Measurements from ENCODE around the gene RTTN.
"Not testable (repeated sequence)": the region's sequence is repeated elsewhere in the genome, so short reads cannot be mapped to it uniquely, and the experiment has no call there.

RTTN gene

DNA sequence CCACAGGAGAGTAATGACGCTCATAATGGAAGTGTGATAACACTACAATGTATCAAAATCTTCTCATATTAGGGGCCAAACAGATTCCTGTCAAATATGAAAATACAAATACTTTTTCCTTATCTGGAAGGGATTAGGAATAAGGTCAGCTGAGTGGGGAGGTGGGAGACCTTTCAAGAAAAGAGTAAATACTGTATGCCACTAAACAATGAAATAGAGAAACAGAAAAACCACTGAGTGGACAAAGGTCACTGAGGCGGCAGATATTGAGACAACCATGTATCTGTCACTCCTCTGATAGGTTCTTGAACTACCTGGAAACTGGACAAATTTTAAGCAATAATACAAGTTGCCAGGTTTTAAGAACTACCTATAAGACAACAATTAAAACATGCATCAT is 59.3 kb downstream of the RTTN start:
- Mint-ChIP-seq H3K27ac (no peak overlapping the region), H3K9me3 (no peaks in the 10 kb centered on the region), H3K36me3 (peaks cover 41% of the 10 kb centered on the region), H3K4me1 (no peaks in the 10 kb centered on the region), H3K27me3 (no peaks in the 10 kb centered on the region), H3K4me3 (no peak overlapping the region)

DNA sequence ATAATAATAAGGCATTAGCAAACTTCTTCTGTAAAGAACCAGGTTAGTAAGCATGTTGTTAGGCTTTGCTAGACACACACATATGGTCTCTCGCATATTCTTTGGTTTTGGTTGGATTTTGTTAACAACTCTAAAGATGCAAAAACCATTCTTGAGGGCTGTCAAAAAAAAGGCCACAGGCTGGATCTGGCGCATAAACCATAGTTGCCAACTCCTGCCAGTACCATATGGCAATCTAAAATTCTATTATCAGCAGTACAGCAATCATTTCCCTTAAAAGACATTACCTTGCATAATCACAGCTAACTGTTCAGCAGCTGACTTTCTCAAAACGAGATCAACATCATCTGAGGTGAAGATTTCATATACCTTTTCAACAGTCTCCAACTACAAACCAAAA is 63.5 kb downstream of the RTTN start:
- Mint-ChIP-seq H3K9me3 (no peaks in the 10 kb centered on the region), H3K27me3 (no peaks in the 10 kb centered on the region), H3K27ac (no peak overlapping the region), H3K4me3 (no peak overlapping the region), H3K4me1 (no peaks in the 10 kb centered on the region), H3K36me3 (peaks cover 40% of the 10 kb centered on the region)

DNA sequence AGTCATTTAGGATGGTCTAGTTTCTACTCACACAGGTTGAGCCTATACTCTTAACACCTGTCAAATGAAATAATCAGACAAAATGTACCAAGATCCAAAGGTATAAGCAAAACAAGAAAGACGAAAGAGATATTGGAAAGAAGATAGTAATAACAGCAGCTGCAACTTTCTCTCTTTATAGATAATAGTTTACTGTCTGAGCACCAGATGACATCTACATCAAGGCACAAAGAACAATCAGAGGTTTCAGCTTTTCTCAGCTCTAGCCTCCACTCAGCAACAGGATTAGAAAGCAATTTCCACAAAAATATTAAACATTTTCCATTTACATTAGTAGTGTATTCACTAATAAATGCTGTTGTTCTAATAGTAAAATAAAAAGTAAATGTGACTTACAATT is 66.3 kb downstream of the RTTN start:
- no peaks in the 10 kb centered on the region for H3K4me1 Mint-ChIP-seq
- H3K27ac Mint-ChIP-seq, result no peak overlapping the region
- peaks cover 28% of the 10 kb centered on the region for H3K36me3 Mint-ChIP-seq
- H3K9me3 Mint-ChIP-seq, result no peaks in the 10 kb centered on the region
- H3K4me3 Mint-ChIP-seq, result no peak overlapping the region
- no peaks in the 10 kb centered on the region for H3K27me3 Mint-ChIP-seq

DNA sequence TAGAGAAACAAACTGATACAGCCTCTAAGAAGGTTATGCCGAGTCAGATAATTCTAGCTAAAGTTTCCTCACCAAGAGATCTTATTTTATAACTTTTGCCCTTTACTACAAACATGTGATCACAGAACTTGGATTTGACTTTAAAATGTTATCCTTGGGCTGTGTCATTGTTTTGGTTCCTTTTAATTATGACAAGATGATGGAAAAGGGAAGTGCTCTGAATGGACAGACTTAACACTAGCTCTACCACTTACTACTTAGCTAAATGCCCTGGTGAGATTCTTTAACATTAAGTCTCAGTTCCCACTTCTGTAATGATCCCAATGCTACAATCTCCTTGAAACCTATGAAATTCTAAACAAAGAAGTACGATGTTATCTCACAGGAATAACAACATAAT is 69.9 kb downstream of the RTTN start:
- H3K4me3 Mint-ChIP-seq, result no peak overlapping the region
- H3K27ac Mint-ChIP-seq, result no peak overlapping the region
- no peaks in the 10 kb centered on the region for H3K9me3 Mint-ChIP-seq
- H3K4me1 Mint-ChIP-seq, result no peaks in the 10 kb centered on the region
- no peaks in the 10 kb centered on the region for H3K27me3 Mint-ChIP-seq
- H3K36me3 Mint-ChIP-seq, result peaks cover 30% of the 10 kb centered on the region

DNA sequence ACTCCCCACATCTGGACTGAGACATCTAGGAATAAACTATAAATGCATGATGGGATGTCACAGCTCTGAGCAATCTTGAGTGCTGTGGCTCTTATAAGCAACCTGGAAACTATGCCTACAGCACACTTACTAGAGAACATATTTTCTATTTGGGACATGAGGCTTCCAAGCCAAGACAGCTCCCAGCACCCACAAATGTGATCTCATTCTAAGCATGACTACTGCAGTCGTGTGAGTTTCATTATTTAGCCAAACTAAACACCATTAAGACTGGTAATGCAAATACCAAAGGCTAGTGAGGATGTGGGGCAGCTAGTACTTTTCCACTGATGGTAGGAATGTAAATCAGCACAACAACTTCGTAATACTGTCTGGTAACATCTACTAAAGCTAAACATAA is 72.5 kb downstream of the RTTN start:
- no peaks in the 10 kb centered on the region for H3K4me1 Mint-ChIP-seq
- no peak overlapping the region for H3K27ac Mint-ChIP-seq
- no peak overlapping the region for H3K4me3 Mint-ChIP-seq
- H3K27me3 Mint-ChIP-seq, result no peaks in the 10 kb centered on the region
- H3K9me3 Mint-ChIP-seq, result no peaks in the 10 kb centered on the region
- H3K36me3 Mint-ChIP-seq, result peaks cover 40% of the 10 kb centered on the region

DNA sequence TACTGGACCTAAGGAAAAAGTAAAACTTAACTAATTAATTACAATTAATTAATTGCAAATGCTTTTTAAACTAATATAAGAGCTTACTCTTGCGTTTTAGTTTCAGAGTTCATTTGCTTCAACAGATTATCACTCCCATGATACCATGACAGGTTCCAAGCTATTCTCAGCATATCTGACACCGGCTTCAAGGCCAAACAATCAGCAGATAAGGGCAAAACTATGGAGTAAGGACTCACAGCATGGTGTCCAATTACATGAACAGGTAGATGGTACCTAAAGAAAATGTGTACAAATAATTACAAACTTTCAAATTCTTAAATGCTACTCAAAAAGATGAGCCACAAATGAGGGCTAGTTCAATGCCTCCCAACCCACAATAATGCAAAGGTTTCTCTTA is 77.2 kb downstream of the RTTN start:
- Mint-ChIP-seq H3K4me1 (no peaks in the 10 kb centered on the region), H3K4me3 (no peak overlapping the region), H3K36me3 (peaks cover 36% of the 10 kb centered on the region), H3K27me3 (no peaks in the 10 kb centered on the region), H3K9me3 (no peaks in the 10 kb centered on the region), H3K27ac (no peak overlapping the region)

DNA sequence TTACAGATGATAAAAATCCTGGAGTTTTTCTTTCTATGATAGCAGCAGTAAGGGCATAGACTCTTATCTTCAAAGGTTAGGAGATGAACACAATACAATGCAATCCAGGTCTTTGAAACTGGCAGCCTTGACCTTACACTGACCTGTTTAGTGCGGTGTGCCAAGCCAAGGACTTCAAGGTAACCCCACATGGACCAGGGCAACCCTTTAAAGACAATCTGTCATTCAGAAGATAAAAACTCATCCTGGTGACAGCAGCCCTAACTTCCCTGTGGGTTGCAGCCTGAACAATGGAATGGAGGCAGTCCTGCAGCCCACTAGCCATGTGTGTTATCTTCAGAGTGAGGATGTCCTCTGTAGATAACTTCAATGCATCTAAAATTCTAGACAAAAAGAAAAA is 78.1 kb downstream of the RTTN start:
- Mint-ChIP-seq H3K4me1 (no peaks in the 10 kb centered on the region), H3K36me3 (peaks cover 35% of the 10 kb centered on the region), H3K4me3 (no peak overlapping the region), H3K27ac (no peak overlapping the region), H3K9me3 (no peaks in the 10 kb centered on the region), H3K27me3 (no peaks in the 10 kb centered on the region)

DNA sequence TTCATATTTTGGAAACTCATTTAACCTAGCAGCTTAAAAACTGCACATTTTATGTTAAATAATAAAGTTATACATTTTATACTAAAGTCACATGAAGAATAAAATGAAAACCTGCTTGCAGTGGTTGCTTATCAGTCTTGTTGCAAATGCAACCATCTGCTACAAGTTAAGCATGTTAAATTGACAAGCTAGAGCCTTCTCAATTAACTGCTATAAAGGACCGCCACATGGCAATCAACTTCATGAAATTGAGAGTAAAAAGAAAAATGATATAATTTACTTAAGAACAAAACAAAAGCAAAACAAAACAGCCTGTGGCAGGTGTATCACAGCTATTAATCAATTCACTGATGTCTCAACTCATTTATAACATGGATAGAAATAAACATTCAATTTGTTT is 78.7 kb downstream of the RTTN start:
- Mint-ChIP-seq H3K27me3 (no peaks in the 10 kb centered on the region), H3K4me1 (no peaks in the 10 kb centered on the region), H3K4me3 (no peak overlapping the region), H3K36me3 (peaks cover 33% of the 10 kb centered on the region), H3K27ac (no peak overlapping the region), H3K9me3 (no peaks in the 10 kb centered on the region)

DNA sequence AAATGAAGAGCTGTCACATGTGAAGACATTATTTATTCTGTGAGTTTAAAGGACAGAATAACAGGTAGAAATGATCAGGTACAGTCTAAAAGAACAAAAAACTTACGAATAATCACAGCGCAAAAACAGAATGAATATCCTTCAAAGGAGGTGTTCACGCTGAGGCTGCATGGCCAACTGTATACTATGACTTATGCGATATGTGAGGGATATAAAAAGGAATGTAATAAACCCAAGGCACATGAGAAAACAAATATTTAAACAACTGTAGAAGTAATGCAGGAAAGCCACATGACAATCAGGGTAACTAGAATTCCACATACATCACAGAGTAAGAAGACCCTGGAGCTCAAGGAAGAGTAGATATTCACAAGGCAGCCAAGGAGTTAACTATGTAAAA is 81.3 kb downstream of the RTTN start:
- Mint-ChIP-seq H3K27me3 (no peaks in the 10 kb centered on the region), H3K4me3 (no peak overlapping the region), H3K9me3 (no peaks in the 10 kb centered on the region), H3K4me1 (no peaks in the 10 kb centered on the region), H3K36me3 (peaks cover 23% of the 10 kb centered on the region), H3K27ac (peak overlapping the region; percentile 57)

DNA sequence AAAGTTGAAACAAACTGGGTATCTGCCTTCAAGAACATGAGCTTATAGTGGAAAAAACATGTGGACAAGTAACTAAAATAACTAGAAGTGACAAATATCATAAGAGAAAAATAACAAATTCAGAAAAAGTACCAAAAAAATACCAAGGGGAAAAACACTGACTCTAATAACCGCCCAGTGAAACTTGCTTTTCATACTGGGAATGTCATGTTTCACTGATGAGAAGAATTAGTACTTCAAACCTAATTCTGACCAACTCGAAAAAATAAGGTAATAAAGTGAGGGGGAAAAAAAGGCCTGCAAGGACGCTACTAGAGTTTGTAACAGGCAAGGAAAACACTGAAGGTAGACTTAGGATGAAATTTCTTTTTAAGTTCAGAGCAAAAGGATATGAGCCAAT is 83.6 kb downstream of the RTTN start:
- Mint-ChIP-seq H3K27me3 (no peaks in the 10 kb centered on the region), H3K4me3 (no peak overlapping the region), H3K27ac (no peak overlapping the region), H3K9me3 (no peaks in the 10 kb centered on the region), H3K36me3 (peaks cover 31% of the 10 kb centered on the region), H3K4me1 (no peaks in the 10 kb centered on the region)

DNA sequence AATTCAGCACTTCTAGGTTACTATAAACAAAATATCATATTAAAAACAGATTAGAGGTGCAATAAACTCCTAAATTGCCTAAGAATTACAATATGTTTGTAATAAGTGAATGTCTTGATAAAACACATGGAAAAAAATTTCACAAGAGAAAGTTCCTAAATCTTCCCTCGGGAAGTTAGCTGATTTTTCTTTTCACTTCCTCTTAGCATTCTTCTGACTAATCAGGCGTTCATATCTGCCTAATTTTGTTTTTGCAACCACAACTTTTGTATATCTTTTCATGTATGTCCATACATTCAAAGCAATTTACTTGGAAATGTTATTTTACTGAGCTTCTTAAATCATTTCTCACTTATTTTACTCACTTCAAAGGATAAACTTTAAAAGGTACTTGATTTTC is 88.5 kb downstream of the RTTN start:
- Mint-ChIP-seq H3K36me3 (peaks cover 37% of the 10 kb centered on the region), H3K27me3 (no peaks in the 10 kb centered on the region), H3K9me3 (no peaks in the 10 kb centered on the region), H3K27ac (no peak overlapping the region), H3K4me1 (no peaks in the 10 kb centered on the region), H3K4me3 (no peak overlapping the region)

DNA sequence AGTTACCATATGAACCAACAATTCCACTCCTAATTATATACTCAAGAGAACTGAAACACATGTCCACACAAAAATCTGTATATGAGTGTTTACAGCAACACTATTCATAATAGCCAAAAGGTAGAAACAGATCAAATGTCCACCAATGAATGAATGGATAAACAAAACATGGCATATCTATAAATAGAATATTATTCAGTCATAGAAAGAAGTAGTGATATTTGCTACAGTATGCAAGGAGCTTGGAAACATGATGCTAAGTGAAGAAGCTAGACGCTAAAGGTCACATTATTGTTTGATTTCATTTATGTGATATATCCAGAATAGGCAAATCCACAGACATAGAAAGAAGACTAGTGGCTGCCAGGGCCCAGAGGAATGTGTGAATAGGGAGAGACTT is 92.0 kb downstream of the RTTN start:
- no peak overlapping the region for H3K4me3 Mint-ChIP-seq

DNA sequence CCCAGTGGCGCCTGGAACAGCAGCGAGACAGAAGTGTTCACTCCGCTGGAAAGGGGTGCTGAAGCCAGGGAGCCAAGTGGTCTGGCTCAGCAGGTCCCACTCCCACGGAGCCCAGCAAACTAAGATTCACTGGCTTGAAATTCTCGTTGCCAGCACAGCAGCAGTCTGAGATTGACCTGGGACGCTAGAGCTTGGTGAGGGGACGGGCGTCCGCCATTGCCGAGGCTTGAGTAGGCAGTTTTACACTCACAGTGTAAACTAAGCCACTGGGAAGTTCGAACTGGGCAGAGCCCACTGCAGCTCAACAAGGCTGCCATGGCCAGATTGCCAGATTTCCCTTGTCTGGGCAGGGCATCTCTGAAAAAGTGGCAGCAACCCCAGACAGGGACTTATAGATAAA is 94.8 kb downstream of the RTTN start:
- Mint-ChIP-seq H3K27me3 (no peaks in the 10 kb centered on the region), H3K4me1 (no peaks in the 10 kb centered on the region), H3K27ac (no peak overlapping the region), H3K4me3 (no peak overlapping the region), H3K36me3 (peaks cover 45% of the 10 kb centered on the region), H3K9me3 (no peaks in the 10 kb centered on the region)

More for the DNA sequence above, 92.0 kb downstream of the RTTN start:
- Mint-ChIP-seq H3K9me3 (no peaks in the 10 kb centered on the region), H3K4me1 (no peaks in the 10 kb centered on the region), H3K36me3 (peaks cover 41% of the 10 kb centered on the region), H3K27ac (no peak overlapping the region), H3K27me3 (no peaks in the 10 kb centered on the region)

DNA sequence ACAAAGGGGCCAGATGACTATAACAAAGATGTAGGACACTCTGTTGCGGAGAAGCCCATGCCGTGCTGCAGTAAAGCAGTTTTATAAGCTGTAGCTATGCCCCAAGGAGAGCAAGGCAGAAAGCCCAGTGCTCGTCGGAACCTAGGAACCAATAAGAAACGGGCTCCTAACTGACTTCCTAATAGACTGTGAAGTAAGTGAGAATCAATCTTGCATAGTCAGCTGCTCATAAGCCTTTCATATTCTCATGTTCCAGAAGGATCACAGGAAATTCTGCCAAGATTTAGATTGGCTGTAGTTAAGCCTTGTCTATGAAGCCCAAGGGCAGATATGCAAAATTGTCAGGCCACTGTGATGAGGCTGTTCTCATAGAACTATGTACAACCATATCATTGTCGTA is 98.4 kb downstream of the RTTN start:
- Mint-ChIP-seq H3K27ac (no peak overlapping the region), H3K9me3 (peaks cover 5% of the 10 kb centered on the region), H3K27me3 (no peaks in the 10 kb centered on the region), H3K36me3 (peaks cover 41% of the 10 kb centered on the region), H3K4me1 (no peaks in the 10 kb centered on the region), H3K4me3 (no peak overlapping the region)

DNA sequence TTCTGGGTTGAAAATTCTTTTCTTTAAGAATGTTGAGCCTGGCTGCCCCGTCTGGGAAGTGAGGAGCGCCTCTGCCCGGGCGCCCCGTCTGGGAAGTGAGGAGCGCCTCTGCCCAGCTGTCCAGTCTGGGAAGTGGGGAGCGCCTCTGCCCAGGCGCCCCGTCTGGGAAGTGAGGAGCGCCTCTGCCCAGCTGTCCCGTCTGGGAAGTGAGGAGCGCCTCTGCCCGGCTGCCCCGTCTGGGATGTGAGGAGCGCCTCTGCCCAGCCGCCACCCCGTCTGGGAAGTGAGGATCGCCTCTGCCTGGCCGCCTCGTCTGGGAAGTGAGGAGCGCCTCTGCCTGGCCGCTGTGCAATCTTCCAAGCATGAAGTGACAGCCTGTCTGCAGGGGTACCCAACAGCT is 102.6 kb downstream of the RTTN start:
- H3K4me1 Mint-ChIP-seq, H3K27me3 Mint-ChIP-seq, H3K27ac Mint-ChIP-seq, H3K4me3 Mint-ChIP-seq: not testable (repeated sequence)
- H3K36me3 Mint-ChIP-seq, result peaks cover 35% of the 10 kb centered on the region
- H3K9me3 Mint-ChIP-seq, result peaks cover 13% of the 10 kb centered on the region

DNA sequence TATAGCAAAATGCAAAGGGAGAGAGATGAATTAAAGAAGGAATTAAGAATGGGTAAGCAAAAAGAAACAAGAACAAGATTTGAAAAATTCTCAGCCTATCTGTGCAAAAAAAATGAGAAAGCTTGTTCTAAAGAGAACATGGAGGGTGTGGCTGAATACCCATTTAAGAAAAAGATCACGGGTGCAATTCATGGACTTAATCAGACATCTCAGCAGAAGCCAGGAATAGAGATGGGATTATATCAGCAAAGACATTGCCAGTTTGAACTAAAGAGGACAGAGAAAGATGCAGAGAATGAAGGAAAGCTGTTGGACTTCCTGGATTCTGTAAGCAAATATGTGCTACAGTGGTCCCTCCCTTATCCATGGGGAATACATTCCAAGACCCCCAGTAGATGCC is 115.6 kb downstream of the RTTN start:
- Mint-ChIP-seq H3K27me3 (no peaks in the 10 kb centered on the region), H3K36me3 (peaks cover 10% of the 10 kb centered on the region), H3K4me3 (no peak overlapping the region), H3K4me1 (no peaks in the 10 kb centered on the region), H3K9me3 (no peaks in the 10 kb centered on the region), H3K27ac (no peak overlapping the region)

DNA sequence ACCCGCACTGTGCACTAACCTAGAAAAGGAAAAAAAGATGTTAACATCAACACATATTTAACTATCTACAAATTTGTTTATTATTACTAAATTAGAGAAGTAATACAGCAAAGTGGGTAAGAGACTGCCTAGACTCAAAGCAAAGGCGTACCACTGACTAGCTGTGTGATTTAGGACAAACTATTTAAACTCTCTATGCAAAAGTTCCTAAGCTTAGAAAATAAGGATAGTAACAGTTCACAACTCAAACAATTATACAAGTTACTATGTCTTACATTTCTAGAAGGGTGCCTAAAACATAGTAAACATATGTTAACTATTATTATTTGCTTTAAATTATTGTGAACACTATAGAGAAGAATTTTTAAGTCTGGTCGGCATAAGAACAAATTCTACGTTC is 119.4 kb downstream of the RTTN start:
- no peak overlapping the region for H3K4me3 Mint-ChIP-seq
- H3K27ac Mint-ChIP-seq, result no peak overlapping the region
- peaks cover 7% of the 10 kb centered on the region for H3K36me3 Mint-ChIP-seq

DNA sequence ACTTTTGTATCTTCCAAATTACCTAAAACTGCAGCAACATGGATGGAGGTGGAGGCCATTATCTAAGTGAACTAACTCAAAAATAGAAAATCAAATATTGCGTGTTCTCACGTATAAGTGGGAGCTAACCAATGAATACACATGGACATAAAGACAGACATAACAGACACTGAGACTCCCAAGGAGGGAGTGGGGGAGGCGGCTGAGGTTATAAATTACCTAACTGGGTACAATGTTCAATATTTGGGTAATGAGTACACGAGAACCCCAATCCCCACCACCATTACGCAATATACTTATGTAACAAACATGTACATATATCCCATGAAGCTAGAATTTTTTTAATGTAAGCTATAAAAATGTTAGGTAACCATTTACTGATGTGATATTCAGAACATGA is 119.8 kb downstream of the RTTN start:
- H3K27me3 Mint-ChIP-seq, result no peaks in the 10 kb centered on the region
- H3K4me1 Mint-ChIP-seq, result no peaks in the 10 kb centered on the region
- no peaks in the 10 kb centered on the region for H3K9me3 Mint-ChIP-seq
- H3K36me3 Mint-ChIP-seq, result peaks cover 8% of the 10 kb centered on the region
- no peak overlapping the region for H3K27ac Mint-ChIP-seq
- H3K4me3 Mint-ChIP-seq, result no peak overlapping the region

More for the DNA sequence above, 119.4 kb downstream of the RTTN start:
- H3K4me1 Mint-ChIP-seq, result no peaks in the 10 kb centered on the region
- H3K27me3 Mint-ChIP-seq, result no peaks in the 10 kb centered on the region
- H3K9me3 Mint-ChIP-seq, result no peaks in the 10 kb centered on the region

Measured in activated naive CD4-positive, alpha-beta T cell treated with anti-CD3 and anti-CD28 coated beads, Interleukin-2, amount 50 U/mL, for 24 hours (primary cell).